GM12878 (cell line): Measurements from ENCODE around the gene PBOV1. TPM values are rescaled to one million over a fixed set of nuclear protein-coding genes. Genes with fewer than 3 reads are reported as not detected.

Experiments
- ATAC-seq: fragments of 200-7000 bp; cut with Tn5 transposase; 3 replicates; pipeline ENCODE4 v1.9.1; 2020; ENCODE audit warnings: mild to moderate bottlenecking, moderate library complexity
- BruUV-seq: library from RNA; stranded (reverse); fragments of 400-500 nt; replicated peaks from 2 replicates; lab custom pipeline; 2021; lab: Mats Ljungman, UMichigan
- CTCF ChIA-PET: fragments of 300-600 bp; sonication (Branson Sonifier 250); formaldehyde crosslinking; extraction: SDS; loops from one replicate; lab custom pipeline; 2021; ENCODE audit warnings: inconsistent platforms; lab: Yijun Ruan, JAX
- POLR2A ChIA-PET: fragments of 350-600 bp; formaldehyde crosslinking; extraction: SDS; loops from one replicate; lab custom pipeline; 2021; ENCODE audit warnings: inconsistent platforms; lab: Charles Lee
- RAD21 ChIA-PET: fragments of 300-600 bp; sonication (Branson Sonifier 250); formaldehyde crosslinking; loops from one replicate; lab custom pipeline; 2023; ENCODE audit warnings: antibody characterized with exemption; ENCODE audit not compliant: unreplicated experiment; lab: Charles Lee
- SMC1A ChIA-PET: fragments of 300-600 bp; sonication (Branson Sonifier 250); formaldehyde crosslinking; loops from one replicate; lab custom pipeline; 2023; ENCODE audit not compliant: unreplicated experiment, uncharacterized antibody; lab: Charles Lee
- DNase-seq: peaks from one replicate; pipeline ENCODE4 v3.0.0-alpha.2; 2011; ENCODE audit warnings: low read depth, low spot score
- FAIRE-seq: peaks from 3 replicates; lab custom pipeline; 2011; peaks lifted over from hg19 to GRCh38; lab: Jason Lieb, UNC
- H2AFZ ChIP-seq: 2 replicates; pipeline ENCODE4 v1.6.0; 2011; ENCODE audit warnings: low read depth, low read length, control low read depth; ENCODE audit not compliant: control insufficient read depth
- H3K27ac ChIP-seq: 2 replicates; pipeline ENCODE4 v1.5.1; 2011; ENCODE audit warnings: control low read depth; ENCODE audit not compliant: control insufficient read depth, insufficient read depth
- H3K27me3 ChIP-seq, 2 experiments: replicated peaks in 1 of 2; 2 replicates each; pipeline versions ENCODE4 v1.6.0 to v1.6.1; 2011; ENCODE audit warnings: low read length in 1 of 2; ENCODE audit not compliant: control insufficient read depth in 2 of 2, insufficient read depth in 2 of 2
- H3K36me3 ChIP-seq, 2 experiments: 2 replicates each; pipeline ENCODE4 v1.5.1; 2011; ENCODE audit warnings: low read length in 1 of 2; ENCODE audit not compliant: control insufficient read depth in 2 of 2, insufficient read depth in 2 of 2
- H3K4me1 ChIP-seq: 2 replicates; pipeline ENCODE4 v1.6.1; 2011; ENCODE audit warnings: mild to moderate bottlenecking, low read length, moderate library complexity, mixed read lengths; ENCODE audit not compliant: control insufficient read depth, insufficient read depth
- H3K4me2 ChIP-seq: 2 replicates; pipeline ENCODE4 v1.6.0; 2011; ENCODE audit warnings: control low read depth; ENCODE audit not compliant: control insufficient read depth, insufficient read depth
- H3K4me3 ChIP-seq: fragments of 200-600 bp; sonication (generic); 2 replicates; pipeline ENCODE4 v1.5.1; 2016
- H3K79me2 ChIP-seq: 2 replicates; pipeline ENCODE4 v1.6.0; 2011; ENCODE audit warnings: low read length; ENCODE audit not compliant: control insufficient read depth, insufficient read depth
- H3K9ac ChIP-seq: 2 replicates; pipeline ENCODE4 v1.8.0; 2011; ENCODE audit warnings: low read length, control low read depth, mixed read lengths; ENCODE audit not compliant: control insufficient read depth, insufficient read depth
- H3K9me3 ChIP-seq: replicated peaks from 3 replicates; pipeline ENCODE4 v1.5.1; 2011; ENCODE audit warnings: mild to moderate bottlenecking, low read length; ENCODE audit not compliant: control insufficient read depth, insufficient read depth
- H4K20me1 ChIP-seq: 2 replicates; pipeline ENCODE4 v1.6.0; 2011; ENCODE audit not compliant: control insufficient read depth, insufficient read depth
- CBX5 ChIP-seq: sonication (generic); IDR thresholded peaks from 2 replicates; pipeline ENCODE4 v1.6.1; 2016; ENCODE audit warnings: low read depth, moderate library complexity, mild to moderate bottlenecking, inconsistent platforms
- EZH2 ChIP-seq: IDR thresholded peaks from 2 replicates; pipeline ENCODE4 v1.6.1; 2012; ENCODE audit warnings: low read depth, mild to moderate bottlenecking, control low read depth, inconsistent platforms, low read length, borderline replicate concordance; ENCODE audit not compliant: control insufficient read depth
- HCFC1 ChIP-seq: fragments of 150-350 bp; IDR thresholded peaks from 2 replicates; pipeline ENCODE4 v1.6.1; 2014; ENCODE audit warnings: low read length
- RELA ChIP-seq: fragments of 450-650 bp; IDR thresholded peaks from 2 replicates; pipeline ENCODE4 v1.8.0; 2014; ENCODE audit warnings: borderline replicate concordance; ENCODE audit not compliant: partially characterized antibody
- SREBF2 ChIP-seq: IDR thresholded peaks from 2 replicates; pipeline ENCODE4 v1.6.1; 2012; ENCODE audit warnings: mild to moderate bottlenecking, low read length
- TARDBP ChIP-seq: IDR thresholded peaks from 2 replicates; pipeline ENCODE4 v1.6.1; 2016; ENCODE audit warnings: borderline replicate concordance
- TCF7 ChIP-seq: IDR thresholded peaks from 2 replicates; pipeline ENCODE4 v1.6.1; 2014; ENCODE audit warnings: antibody characterized with exemption, borderline replicate concordance
- ZNF207 ChIP-seq: fragments of 450-650 bp; IDR thresholded peaks from 2 replicates; pipeline ENCODE4 v1.6.1; 2014; ENCODE audit warnings: antibody characterized with exemption, mild to moderate bottlenecking, borderline replicate concordance
- WGBS: methylation state at CpG from one replicate; pipeline ENCODE4 v1.1.6; 2016; ENCODE audit warnings: low lambda C conversion rate; ENCODE audit not compliant: insufficient replicate concordance, insufficient coverage; ENCODE audit errors: missing lambda C conversion rate; 5-methylcytosine and 5-hydroxymethylcytosine counted together
- in situ Hi-C: fragments of 300-500 bp; cut with MboI; formaldehyde crosslinking; loops from 9 replicates; pipeline ENCODE4 v1.14.3; 2018; ENCODE audit warnings: mixed read lengths
- intact Hi-C: fragments of 100-400 bp; cut with micrococcal nuclease; formaldehyde crosslinking; loops from one replicate; pipeline ENCODE4 v1.14.2; 2022; ENCODE audit not compliant: unreplicated experiment
- polyA plus RNA-seq, 11 experiments: library from polyadenylated mRNA; depleted of rRNA in 4 of 11; unstranded in 6 of 11; stranded (reverse) in 5 of 11; fragments of >200 nt; fragmentation: Nextera tagmentation in 4 of 11; fragmentation: Illumina TruSeq in 1 of 11; extraction: Ambion mirVana in 4 of 11; extraction: Trizol in 1 of 11; gene quantifications; 1 replicate in 1 of 11; 2 replicates in 10 of 11; pipeline versions ENCODE4 v1.2.1 to v1.2.3, GENCODE V29; 2011 to 2016; ENCODE audit warnings: inconsistent platforms in 2 of 11, missing spikeins in 2 of 11, low read depth in 1 of 11
- total RNA-seq, 4 experiments: library from RNA; depleted of rRNA in 3 of 4; stranded (reverse); fragments of >200 nt in 3 of 4; fragmentation: Illumina TruSeq in 1 of 4; extraction: Trizol in 1 of 4; gene quantifications; 2 replicates each; pipeline versions ENCODE4 v1.2.1 to v1.2.3, GENCODE V29; 2013 to 2021
- TF ChIP-seq, protein P1 (sequence below): IDR thresholded peaks from 2 replicates; pipeline ENCODE4 v1.6.1; 2012; ENCODE audit warnings: low read depth, low read length, improper control_type of control experiment

Gene PBOV1
- total and polyA plus RNA-seq, 10 of the 15 experiments (the other 5 are each of a cell fraction or from before 2014, with no cell fraction given): not detected

DNA sequence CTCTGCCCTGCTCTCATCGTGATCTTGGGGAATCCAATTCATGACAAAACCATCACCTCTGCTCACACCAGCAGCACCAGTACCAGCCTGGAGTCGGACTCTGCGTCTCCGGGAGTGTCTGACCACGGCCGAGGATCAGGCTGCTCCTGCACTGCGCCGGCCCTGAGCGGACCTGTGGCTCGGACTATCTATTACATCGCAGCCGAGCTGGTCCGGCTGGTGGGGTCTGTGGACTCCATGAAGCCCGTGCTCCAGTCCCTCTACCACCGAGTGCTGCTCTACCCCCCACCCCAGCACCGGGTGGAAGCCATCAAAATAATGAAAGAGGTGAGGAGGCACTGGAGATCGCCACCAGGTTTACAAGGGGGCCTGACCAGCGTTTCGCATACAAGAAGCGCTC, 37.2 kb upstream of the PBOV1 start:
- H2AFZ ChIP-seq: no peak overlapping the region
- in situ Hi-C loops: no loop called here
- CTCF ChIA-PET: no interaction called here
- no peak overlapping the region for H3K4me3 ChIP-seq
- H4K20me1 ChIP-seq: no peaks in the 10 kb centered on the region
- H3K9ac ChIP-seq: no peak overlapping the region
- no peak for FAIRE-seq
- no TSS peak for BruUV-seq
- no peaks in the 10 kb centered on the region for H3K79me2 ChIP-seq
- no peaks in the 10 kb centered on the region for H3K4me1 ChIP-seq
- intact Hi-C loops: no loop called here
- no peaks in the 10 kb centered on the region for H3K9me3 ChIP-seq
- POLR2A ChIA-PET: no interaction called here
- no peak for ATAC-seq
- RAD21 ChIA-PET: no interaction called here
- no peak for DNase-seq
- H3K4me2 ChIP-seq: no peak overlapping the region
- TF ChIP-seq EZH2: no peak
- TF ChIP-seq RELA: no peak
- TF ChIP-seq, protein P1, sequence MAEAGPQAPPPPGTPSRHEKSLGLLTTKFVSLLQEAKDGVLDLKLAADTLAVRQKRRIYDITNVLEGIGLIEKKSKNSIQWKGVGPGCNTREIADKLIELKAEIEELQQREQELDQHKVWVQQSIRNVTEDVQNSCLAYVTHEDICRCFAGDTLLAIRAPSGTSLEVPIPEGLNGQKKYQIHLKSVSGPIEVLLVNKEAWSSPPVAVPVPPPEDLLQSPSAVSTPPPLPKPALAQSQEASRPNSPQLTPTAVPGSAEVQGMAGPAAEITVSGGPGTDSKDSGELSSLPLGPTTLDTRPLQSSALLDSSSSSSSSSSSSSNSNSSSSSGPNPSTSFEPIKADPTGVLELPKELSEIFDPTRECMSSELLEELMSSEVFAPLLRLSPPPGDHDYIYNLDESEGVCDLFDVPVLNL: no peak
- TF ChIP-seq ZNF207: no peak
- TF ChIP-seq TCF7: no peak
- no peak for TF ChIP-seq SREBF2
- TF ChIP-seq HCFC1: no peak
- no peak for TF ChIP-seq TARDBP
- no peak for TF ChIP-seq CBX5
- 34% methylated on average over 20 of the region's 20 CpGs for WGBS
- H3K36me3 ChIP-seq: no peaks in the 10 kb centered on the region
- no peak overlapping the region for H3K27ac ChIP-seq
- no peaks in the 10 kb centered on the region; a peak in 1 of 4 replicates for H3K27me3 ChIP-seq
- SMC1A ChIA-PET: no interaction called here
